HG03521 (cell line): ENCODE measurements around the gene SLC25A14.

Experiments used
- ATAC-seq: cut with Tn5 transposase; IDR thresholded peaks from one replicate; pipeline ENCODE4 v1.9.1; 2021; ENCODE audit warnings: mild to moderate bottlenecking, moderate library complexity; ENCODE audit not compliant: unreplicated experiment

The SLC25A14 gene

GRCh38 chrX:130378024-130378669 lies 38.4 kb downstream of the SLC25A14 start:
- no peak for ATAC-seq

- ATAC-seq = no peak
These were observed 45.8 kb downstream of the SLC25A14 start, which contains the start of gene GPR119 for GRCh38 chrX:130385520-130385919. TSS of gene GPR119 (minus strand) at chrX:130385674. CDS start at chrX:130385447, 227 bp downstream.

- no peak for ATAC-seq
These were observed 46.7 kb downstream of the SLC25A14 start for GRCh38 chrX:130386408-130386808.

- ATAC-seq = no peak
These were observed 53.8 kb downstream of the SLC25A14 start for GRCh38 chrX:130393451-130394074.

GRCh38 chrX:130395341-130395740 lies 55.6 kb downstream of the SLC25A14 start:
- ATAC-seq = no peak

- ATAC-seq = peak; percentile 92
These were observed 61.9 kb downstream of the SLC25A14 start, which contains the start of gene RBMX2 for GRCh38 chrX:130401415-130402207. TSS of gene RBMX2 (plus strand) at chrX:130401987. CDS start at chrX:130402033, 46 bp downstream.

GRCh38 chrX:130402208-130402684 lies 62.5 kb downstream of the SLC25A14 start:
- no peak for ATAC-seq

- no peak for ATAC-seq
These were observed 73.7 kb downstream of the SLC25A14 start for GRCh38 chrX:130413415-130413814.

- ATAC-seq = no peak
These were observed 75.1 kb downstream of the SLC25A14 start for GRCh38 chrX:130414800-130415199.

GRCh38 chrX:130415201-130415600 lies 75.5 kb downstream of the SLC25A14 start:
- ATAC-seq = no peak

- ATAC-seq = no peak
These were observed 77.1 kb downstream of the SLC25A14 start for GRCh38 chrX:130416785-130417184.

- ATAC-seq = no peak
These were observed 78.3 kb downstream of the SLC25A14 start for GRCh38 chrX:130418066-130418465.

- no peak for ATAC-seq
These were observed 79.0 kb downstream of the SLC25A14 start for GRCh38 chrX:130418740-130419139.

GRCh38 chrX:130419263-130419662 lies 79.5 kb downstream of the SLC25A14 start:
- ATAC-seq = no peak
